Stimulated activated naive CD4-positive, alpha-beta T cell treated with Interleukin-2 at 50 U/mL for 16 hours (primary cell): ENCODE measurements around the gene DDI2.

Experiments
- DNase-seq: peaks from one replicate; lab custom pipeline; 2025; lab: John Stamatoyannopoulos, UW

Gene DDI2

GRCh38 chr1:15702722-15703550, 85.7 kb downstream of the DDI2 start:
- DNase-seq: no peak

GRCh38 chr1:15703562-15703961, 86.3 kb downstream of the DDI2 start:
- no peak for DNase-seq

- DNase-seq: no peak
Measured at GRCh38 chr1:15704526-15705183, 87.4 kb downstream of the DDI2 start.

DNA sequence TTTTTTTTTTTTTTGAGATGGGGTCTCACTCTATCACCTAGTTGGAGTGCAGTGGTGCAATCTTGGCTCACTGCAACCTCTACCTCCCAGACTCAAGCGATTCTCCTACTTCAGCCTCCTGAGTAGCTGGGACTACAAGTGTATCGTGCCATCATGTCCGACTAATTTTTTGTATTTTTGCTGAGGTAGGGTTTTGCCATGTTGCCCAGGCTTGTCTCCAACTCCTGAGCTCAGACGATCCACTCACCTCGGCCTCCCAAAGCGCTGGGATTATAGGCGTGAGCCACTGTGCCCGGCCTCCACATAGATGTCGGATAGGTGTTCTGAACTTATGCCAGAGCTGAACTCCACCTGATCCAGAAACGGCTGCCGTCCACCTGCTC, 87.9 kb downstream of the DDI2 start:
- no peak for DNase-seq

- no peak for DNase-seq
Measured at GRCh38 chr1:15706751-15707150, 89.5 kb downstream of the DDI2 start.

DNA sequence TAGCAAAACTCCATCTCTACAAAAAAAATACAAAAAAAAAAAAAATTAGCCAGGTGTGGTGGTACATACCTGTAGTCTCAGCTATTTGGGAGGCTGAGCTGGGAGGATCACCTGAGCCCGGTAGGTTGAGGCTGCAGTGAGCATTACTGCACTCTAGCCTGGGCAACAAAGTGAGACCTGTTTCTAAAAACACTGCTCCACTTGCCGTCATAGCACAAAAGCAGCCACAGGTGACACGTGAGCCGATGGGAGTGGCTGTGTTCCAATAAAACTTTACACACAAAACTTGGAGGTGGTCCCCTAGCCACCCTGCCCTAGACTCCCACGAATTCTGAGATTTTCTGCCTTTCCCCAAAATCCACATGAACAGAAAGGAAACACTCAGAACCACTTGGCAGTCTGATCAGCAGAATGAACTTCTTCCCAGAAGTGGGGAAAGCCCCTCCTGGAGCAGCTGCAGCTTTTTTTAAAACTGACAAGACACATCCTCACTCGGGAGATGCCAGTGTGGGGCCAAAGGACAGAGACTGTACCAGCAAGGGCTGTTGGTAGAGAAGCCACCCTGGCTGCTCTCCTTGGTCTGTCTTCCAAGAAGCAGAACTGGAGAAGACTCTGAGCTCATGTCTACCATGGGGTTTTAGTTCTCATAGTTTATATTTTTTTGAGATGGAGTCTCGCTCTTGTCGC, 90.1 kb downstream of the DDI2 start:
- DNase-seq: no peak

DNA sequence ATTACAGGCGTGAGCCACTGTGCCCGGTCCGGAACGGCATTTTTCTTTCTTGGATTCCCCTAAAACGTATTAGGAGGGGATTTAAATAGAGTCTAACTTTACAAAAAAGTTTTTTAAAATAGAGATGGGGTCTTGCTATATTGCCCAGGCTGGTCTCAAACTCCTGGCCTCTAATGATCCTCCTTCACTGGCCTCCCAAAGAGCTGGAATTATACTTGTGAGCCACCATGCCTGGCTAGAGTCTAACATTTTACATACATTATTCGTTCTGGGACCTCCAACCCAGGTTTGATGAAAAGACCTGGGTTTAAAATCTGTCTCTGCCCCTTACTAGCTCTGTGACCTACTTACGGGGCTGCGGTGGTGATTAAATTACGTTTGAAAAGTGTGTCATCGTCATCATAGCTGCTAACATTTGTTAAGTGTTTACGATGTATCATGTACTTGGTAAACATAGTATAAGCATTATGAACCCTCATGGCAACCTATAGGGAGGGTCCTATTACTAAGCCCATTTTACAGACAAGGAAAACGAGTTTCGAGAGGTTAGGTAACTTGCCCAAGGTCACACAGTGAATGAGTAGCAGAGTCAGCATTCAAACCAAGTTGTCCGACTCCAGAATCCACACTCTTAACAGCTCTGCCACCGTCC, 91.4 kb downstream of the DDI2 start:
- DNase-seq: no peak

DNA sequence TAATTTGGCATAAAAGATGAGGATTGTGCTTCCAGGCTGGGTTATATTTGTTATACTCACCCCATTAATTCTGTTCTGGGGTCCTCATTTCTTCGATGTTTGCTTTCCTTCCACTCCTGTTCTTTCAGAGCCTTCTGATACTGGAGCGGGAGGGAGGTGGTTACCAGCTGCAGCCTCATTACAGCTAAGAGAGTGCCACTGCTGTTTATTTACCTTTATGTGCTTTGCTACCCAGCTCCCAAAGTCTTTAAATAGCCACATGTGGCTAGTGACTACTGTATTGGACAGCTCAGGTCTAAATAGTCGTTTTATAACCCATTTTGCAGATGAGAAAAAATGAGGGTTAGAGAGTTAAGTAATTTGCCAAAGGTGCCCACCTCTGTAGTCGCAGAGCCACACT, 92.0 kb downstream of the DDI2 start:
- DNase-seq: no peak

- DNase-seq: no peak
Measured at GRCh38 chr1:15712168-15712567, 94.9 kb downstream of the DDI2 start.

GRCh38 chr1:15714406-15715136, 97.3 kb downstream of the DDI2 start:
- DNase-seq: no peak

DNA sequence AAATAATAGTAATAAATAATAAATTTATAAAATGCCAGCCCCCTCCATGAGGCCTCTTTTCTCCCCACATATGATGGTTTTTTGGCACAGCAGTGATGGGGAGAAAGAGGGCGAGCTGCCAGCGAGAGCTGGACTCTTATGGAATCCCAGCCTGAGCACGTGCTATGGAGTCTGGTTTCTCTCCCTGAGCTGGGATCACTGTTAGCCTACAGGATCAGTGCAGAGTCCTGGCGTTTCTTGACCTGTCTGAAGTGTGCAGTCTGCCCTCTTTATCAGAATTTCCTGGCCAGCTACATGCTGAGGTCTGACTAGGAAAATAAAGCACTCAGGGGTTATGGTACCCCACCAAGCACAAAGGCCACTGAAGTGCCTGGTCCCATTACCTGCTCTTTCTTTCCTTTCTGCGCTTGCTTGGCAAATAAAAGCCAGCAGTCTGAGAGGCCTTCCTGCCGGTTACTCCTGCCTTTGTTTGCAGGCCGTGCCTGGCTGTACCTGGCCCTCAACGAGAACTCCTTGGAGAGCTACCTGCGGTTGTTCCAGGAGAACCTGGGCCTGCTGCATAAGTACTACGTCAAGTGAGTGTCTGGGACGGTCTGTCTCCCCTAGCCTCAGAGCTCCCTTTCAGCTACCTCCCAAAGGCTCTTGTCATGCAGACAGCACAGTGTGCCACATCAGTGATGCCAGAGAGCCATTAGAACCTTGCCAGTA, 100.3 kb downstream of the DDI2 start:
- DNase-seq: no peak

DNA sequence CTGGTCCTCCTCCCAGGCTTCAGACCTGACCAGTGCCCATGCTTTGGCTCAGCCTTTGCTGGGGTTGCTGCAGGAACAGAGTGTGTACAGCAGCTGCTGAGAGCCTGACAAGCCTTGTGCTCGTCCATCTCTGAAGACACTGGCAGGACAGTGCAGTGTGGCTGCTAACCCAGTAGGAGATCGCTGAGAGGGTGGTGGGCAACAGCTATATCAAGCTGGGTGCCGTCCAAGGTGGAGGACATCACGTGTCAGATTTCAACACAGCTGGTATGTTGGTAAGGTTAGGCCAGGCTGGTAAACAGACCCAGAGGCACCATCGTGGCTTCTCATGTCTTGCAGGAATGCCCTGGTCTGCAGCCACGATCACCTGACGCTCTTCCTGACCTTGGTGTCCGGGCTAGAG, 100.9 kb downstream of the DDI2 start:
- DNase-seq: no peak
